ENCODE data around the gene PLCG2.

DNA sequence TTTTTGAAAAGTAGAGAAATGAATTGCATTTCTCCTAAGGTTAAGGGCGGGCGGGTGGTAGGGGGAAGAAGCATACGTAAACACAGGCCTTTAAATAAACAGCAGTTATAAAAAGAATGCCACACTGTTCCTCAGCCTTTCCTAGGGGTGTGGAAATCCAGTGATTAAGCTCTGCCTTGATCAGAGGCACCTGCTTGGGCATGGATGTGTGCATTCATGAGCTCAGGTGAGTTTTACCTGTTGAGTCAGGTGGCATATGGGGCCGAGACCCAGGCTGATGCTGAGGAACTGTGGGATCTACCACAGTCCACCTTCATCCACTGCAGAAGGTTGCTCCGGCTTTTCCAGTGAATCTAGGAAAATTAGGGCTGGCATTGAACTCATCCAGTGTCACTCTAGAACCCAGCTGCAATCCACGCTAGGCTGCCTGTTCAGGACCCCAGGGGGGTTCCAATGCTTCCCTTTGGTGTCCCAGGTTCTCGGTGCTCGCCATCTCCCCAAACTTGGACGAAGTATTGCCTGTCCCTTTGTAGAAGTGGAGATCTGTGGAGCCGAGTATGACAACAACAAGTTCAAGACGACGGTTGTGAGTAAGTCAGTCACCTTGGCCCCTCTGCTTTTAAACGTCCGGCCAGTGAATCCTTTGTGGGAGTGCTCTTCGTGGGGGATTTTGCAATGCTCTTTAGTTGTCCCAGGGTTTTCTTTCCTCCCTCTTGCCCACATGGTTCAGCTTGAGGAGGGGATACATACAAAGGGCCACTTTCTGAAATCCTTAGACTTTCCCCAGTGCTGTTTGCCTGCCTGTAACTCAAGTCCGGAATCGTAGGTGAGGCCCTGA, 159.5 kb downstream of the PLCG2 start:
- TF ChIP-seq POLR2A (IDR thresholded peaks at IDR 0.05; ENCODE audit: control extremely low read depth in 1 of 2, low read depth in 2 of 2, low read length in 2 of 2) (no peak), CTCF (IDR thresholded peaks at IDR 0.05; ENCODE audit: control extremely low read depth in 1 of 3, insufficient read depth in 1 of 3, low read depth in 1 of 3, low read length in 3 of 3) (no peak), NRF1 (IDR thresholded peaks at IDR 0.05; ENCODE audit: low read depth, low read length) (no peak), EGR1 (IDR thresholded peaks at IDR 0.05; ENCODE audit: borderline replicate concordance, low read depth, low read length) (no peak), POU5F1 (IDR thresholded peaks at IDR 0.05; ENCODE audit: low read depth, low read length) (no peak), USF2 (IDR thresholded peaks at IDR 0.05; ENCODE audit: low read length) (no peak), POLR2AphosphoS5 (IDR thresholded peaks at IDR 0.05; ENCODE audit: low read depth, low read length) (no peak)
- TF ChIP-seq, protein P1, sequence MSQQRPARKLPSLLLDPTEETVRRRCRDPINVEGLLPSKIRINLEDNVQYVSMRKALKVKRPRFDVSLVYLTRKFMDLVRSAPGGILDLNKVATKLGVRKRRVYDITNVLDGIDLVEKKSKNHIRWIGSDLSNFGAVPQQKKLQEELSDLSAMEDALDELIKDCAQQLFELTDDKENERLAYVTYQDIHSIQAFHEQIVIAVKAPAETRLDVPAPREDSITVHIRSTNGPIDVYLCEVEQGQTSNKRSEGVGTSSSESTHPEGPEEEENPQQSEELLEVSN (IDR thresholded peaks at IDR 0.05): no peak
